ENCODE measurements around the gene FGF1.

FGF1 gene

DNA sequence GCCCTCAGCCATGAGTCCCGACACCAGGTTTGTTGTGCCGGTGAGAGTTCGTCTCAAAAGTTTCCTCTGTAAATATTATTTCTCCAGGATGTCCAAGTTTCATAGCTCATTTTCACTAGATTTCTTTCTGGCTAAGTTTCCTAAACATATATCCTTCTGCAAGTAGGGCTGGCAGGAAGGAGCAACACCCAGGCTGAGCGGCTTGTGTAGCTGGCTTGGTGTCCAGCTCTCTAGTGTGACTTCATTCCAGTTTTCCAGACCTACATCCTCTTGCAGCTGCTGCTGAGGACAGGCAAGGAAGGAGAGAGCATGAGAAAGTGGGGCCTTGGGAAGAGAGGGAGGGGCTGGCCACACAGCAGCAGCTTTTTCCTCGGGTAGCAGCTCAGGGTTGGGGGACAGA is 80.3 kb downstream of the FGF1 start:
- peaks cover 0 to 7% (median 0%) of the 10 kb centered on the region in 10 experiments; a peak in 1 of 20 replicates for H3K4me1 ChIP-seq
- no peaks in the 10 kb centered on the region for H3K9me3 ChIP-seq (replicated peaks in 1 of 11)
- H3K36me3 ChIP-seq: no peaks in the 10 kb centered on the region
- H4K20me1 ChIP-seq: no peaks in the 10 kb centered on the region
- no peak overlapping the region for H3K9ac ChIP-seq
- H3K4me3 ChIP-seq: no peak overlapping the region
- no peak overlapping the region for H3K27ac ChIP-seq
- no peak overlapping the region for H3K4me2 ChIP-seq
- no peak for TF ChIP-seq Cebpa-rat (IDR thresholded peaks at IDR 0.05)
- H3K27me3 ChIP-seq: no peaks in the 10 kb centered on the region

GRCh38 chr5:142602720-142603245 is 83.1 kb downstream of the FGF1 start:
- Histone ChIP-seq H3K9ac (no peak overlapping the region), H3K4me1 (peaks cover 0 to 15% (median 0%) of the 10 kb centered on the region in 10 experiments; a peak in 8 of 20 replicates), H3K4me2 (no peak overlapping the region), H3K9me3 (replicated peaks in 1 of 11) (no peaks in the 10 kb centered on the region), H4K20me1 (no peaks in the 10 kb centered on the region), H3K27ac (no peak overlapping the region), H3K36me3 (no peaks in the 10 kb centered on the region), H3K4me3 (no peak overlapping the region), H3K27me3 (no peaks in the 10 kb centered on the region)
- no peak for TF ChIP-seq Cebpa-rat (IDR thresholded peaks at IDR 0.05)

- H3K9ac ChIP-seq: no peak overlapping the region
- H3K36me3 ChIP-seq: no peaks in the 10 kb centered on the region
- H3K27ac ChIP-seq: no peak overlapping the region
- H3K4me2 ChIP-seq: no peak overlapping the region
- no peak for TF ChIP-seq Cebpa-rat (IDR thresholded peaks at IDR 0.05)
- H3K9me3 ChIP-seq (replicated peaks in 1 of 11): no peaks in the 10 kb centered on the region
- H3K27me3 ChIP-seq: no peaks in the 10 kb centered on the region
- peaks cover 0 to 19% (median 0%) of the 10 kb centered on the region in 10 experiments; a peak in 8 of 20 replicates for H3K4me1 ChIP-seq
- H3K4me3 ChIP-seq: no peak overlapping the region
- H4K20me1 ChIP-seq: no peaks in the 10 kb centered on the region
Observed at GRCh38 chr5:142601432-142601831, 84.5 kb downstream of the FGF1 start.

- H4K20me1 ChIP-seq: no peaks in the 10 kb centered on the region
- no peak for TF ChIP-seq Cebpa-rat (IDR thresholded peaks at IDR 0.05)
- no peak overlapping the region for H3K27ac ChIP-seq
- H3K9me3 ChIP-seq (replicated peaks in 1 of 11): no peaks in the 10 kb centered on the region
- no peak overlapping the region for H3K4me2 ChIP-seq
- H3K4me1 ChIP-seq: peaks cover 0 to 17% (median 0%) of the 10 kb centered on the region in 10 experiments; a peak in 8 of 20 replicates
- H3K36me3 ChIP-seq: no peaks in the 10 kb centered on the region
- no peaks in the 10 kb centered on the region for H3K27me3 ChIP-seq
- no peak overlapping the region for H3K4me3 ChIP-seq
- H3K9ac ChIP-seq: no peak overlapping the region
Observed at GRCh38 chr5:142600611-142601358, 85.1 kb downstream of the FGF1 start.

DNA sequence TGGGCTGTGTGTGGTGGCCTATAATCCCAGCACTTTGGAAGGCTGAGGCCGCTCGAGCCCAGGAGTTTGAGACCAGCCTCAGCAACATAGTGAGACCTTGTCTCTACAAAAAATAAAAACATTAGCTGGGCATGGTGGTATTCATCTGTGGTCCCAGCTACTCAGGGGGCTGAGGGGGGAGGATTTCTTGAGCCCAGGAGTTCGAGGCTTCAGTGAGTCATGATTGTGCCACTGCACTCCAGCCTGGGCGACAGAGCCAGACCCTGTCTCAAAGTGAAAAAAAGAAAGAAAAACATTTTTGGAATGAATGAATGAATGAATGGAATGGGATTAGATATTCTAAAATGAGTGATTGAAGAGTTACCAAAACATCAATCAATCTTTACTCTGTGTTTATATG is 85.8 kb downstream of the FGF1 start:
- no peaks in the 10 kb centered on the region for H3K36me3 ChIP-seq
- TF ChIP-seq Cebpa-rat (IDR thresholded peaks at IDR 0.05): no peak
- no peak overlapping the region for H3K9ac ChIP-seq
- H3K4me1 ChIP-seq: peaks cover 0 to 17% (median 0%) of the 10 kb centered on the region in 10 experiments; a peak in 8 of 20 replicates
- H3K27me3 ChIP-seq: no peaks in the 10 kb centered on the region
- H3K4me3 ChIP-seq: no peak overlapping the region
- no peaks in the 10 kb centered on the region for H4K20me1 ChIP-seq
- H3K27ac ChIP-seq: no peak overlapping the region
- H3K4me2 ChIP-seq: no peak overlapping the region
- H3K9me3 ChIP-seq (replicated peaks in 1 of 11): no peaks in the 10 kb centered on the region

- H3K4me2 ChIP-seq: peak overlapping the region in 3 of 11 experiments; percentile 19 to 47 (median 44); a peak in 5 of 22 replicates
- no peaks in the 10 kb centered on the region for H3K36me3 ChIP-seq
- no peak overlapping the region for H3K9ac ChIP-seq
- no peak overlapping the region for H3K27ac ChIP-seq
- no peak for TF ChIP-seq Cebpa-rat (IDR thresholded peaks at IDR 0.05)
- H3K9me3 ChIP-seq (replicated peaks in 1 of 11): peaks cover 0 to 6% (median 0%) of the 10 kb centered on the region in 11 experiments; a peak in 3 of 22 replicates
- peaks cover 0 to 17% (median 0%) of the 10 kb centered on the region in 10 experiments; a peak in 8 of 20 replicates for H3K4me1 ChIP-seq
- H3K27me3 ChIP-seq: no peaks in the 10 kb centered on the region
- H4K20me1 ChIP-seq: no peaks in the 10 kb centered on the region
- no peak overlapping the region for H3K4me3 ChIP-seq
Observed at GRCh38 chr5:142598338-142598700, 87.6 kb downstream of the FGF1 start.

- no peaks in the 10 kb centered on the region for H4K20me1 ChIP-seq
- H3K27ac ChIP-seq: no peak overlapping the region
- H3K9me3 ChIP-seq (replicated peaks in 1 of 11): peaks cover 0 to 6% (median 0%) of the 10 kb centered on the region in 11 experiments; a peak in 3 of 22 replicates
- H3K36me3 ChIP-seq: no peaks in the 10 kb centered on the region
- H3K4me2 ChIP-seq: peak overlapping the region in 3 of 11 experiments; percentile 19 to 47 (median 44); a peak in 5 of 22 replicates
- TF ChIP-seq Cebpa-rat (IDR thresholded peaks at IDR 0.05): no peak
- H3K27me3 ChIP-seq: no peaks in the 10 kb centered on the region
- no peak overlapping the region for H3K9ac ChIP-seq
- no peak overlapping the region for H3K4me3 ChIP-seq
- peaks cover 0 to 17% (median 0%) of the 10 kb centered on the region in 10 experiments; a peak in 8 of 20 replicates for H3K4me1 ChIP-seq
Observed at GRCh38 chr5:142597546-142598337, 88.1 kb downstream of the FGF1 start.

DNA sequence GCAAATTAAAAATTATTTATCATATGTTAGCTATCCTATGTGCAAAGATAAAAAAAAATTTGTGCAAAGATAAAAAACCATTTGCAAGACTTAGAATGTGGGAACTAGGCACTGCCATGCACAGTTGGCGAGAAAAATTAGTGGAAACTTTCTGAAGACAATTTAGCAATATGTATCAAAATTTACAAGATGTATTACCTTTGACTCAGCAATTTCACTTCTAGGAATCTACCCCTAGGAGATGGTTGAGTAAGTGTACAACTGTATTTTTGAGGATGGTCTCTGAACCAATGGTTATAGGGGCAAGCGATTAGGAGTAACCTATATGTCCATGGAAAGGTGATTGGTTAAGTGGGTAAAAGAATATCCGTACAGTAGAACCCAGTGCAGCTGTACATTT is 88.9 kb downstream of the FGF1 start:
- Histone ChIP-seq H3K36me3 (no peaks in the 10 kb centered on the region), H3K27ac (no peak overlapping the region), H3K9ac (no peak overlapping the region), H3K9me3 (replicated peaks in 1 of 11) (peaks cover 0 to 6% (median 0%) of the 10 kb centered on the region in 11 experiments; a peak in 3 of 22 replicates), H3K4me1 (peaks cover 0 to 17% (median 0%) of the 10 kb centered on the region in 10 experiments; a peak in 8 of 20 replicates), H3K27me3 (no peaks in the 10 kb centered on the region), H3K4me2 (peak overlapping the region in 1 of 11 experiments; percentile 47; a peak in 1 of 22 replicates), H4K20me1 (no peaks in the 10 kb centered on the region), H3K4me3 (no peak overlapping the region)
- TF ChIP-seq Cebpa-rat (IDR thresholded peaks at IDR 0.05): no peak

DNA sequence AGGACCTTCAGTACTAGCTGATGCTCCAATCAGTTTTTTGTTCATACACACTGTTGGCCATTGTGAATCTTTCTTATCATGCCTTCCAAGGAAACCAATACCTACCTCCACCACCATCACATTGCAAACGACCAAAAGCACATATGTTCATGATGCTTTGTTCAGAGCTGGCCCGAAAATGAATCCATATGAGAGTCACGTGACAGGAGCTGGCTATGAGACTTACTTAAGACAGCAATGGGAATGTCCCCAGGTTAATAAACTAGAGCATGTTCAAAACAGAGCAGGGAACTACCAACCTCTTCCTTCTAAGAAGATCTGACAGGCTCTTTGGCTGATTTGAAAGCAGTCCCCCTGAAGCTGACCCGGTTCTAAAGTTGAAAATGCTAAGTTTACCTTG is 93.5 kb downstream of the FGF1 start:
- no peaks in the 10 kb centered on the region for H4K20me1 ChIP-seq
- no peaks in the 10 kb centered on the region for H3K27me3 ChIP-seq
- no peak for TF ChIP-seq Cebpa-rat (IDR thresholded peaks at IDR 0.05)
- no peak overlapping the region for H3K9ac ChIP-seq
- H3K27ac ChIP-seq: no peak overlapping the region
- H3K4me1 ChIP-seq: peaks cover 0 to 34% (median 9%) of the 10 kb centered on the region in 10 experiments; a peak in 12 of 20 replicates
- H3K4me2 ChIP-seq: no peak overlapping the region
- H3K36me3 ChIP-seq: no peaks in the 10 kb centered on the region
- peaks cover 0 to 6% (median 0%) of the 10 kb centered on the region in 11 experiments; a peak in 3 of 22 replicates for H3K9me3 ChIP-seq (replicated peaks in 1 of 11)
- no peak overlapping the region for H3K4me3 ChIP-seq
